SH-SY5Y (cell line): ENCODE measurements around the gene HOXD1.
A peak's percentile ranks its signal among the peaks of the same experiment; 100 is the strongest.

ENCODE experiments used
- GATA2 ChIP-seq: IDR thresholded peaks from 2 replicates; pipeline ENCODE4 v1.6.1; 2011; ENCODE audit warnings: mild to moderate bottlenecking, low read depth, low read length
- GATA3 ChIP-seq: IDR thresholded peaks from 2 replicates; pipeline ENCODE4 v1.6.1; 2011; ENCODE audit warnings: low read depth, mild to moderate bottlenecking, low read length, moderate library complexity

The HOXD1 gene

GRCh38 chr2:176187899-176188773 lies at the start of gene HOXD1:
HOXD1 (plus strand) TSS chr2:176188668; CDS start chr2:176188802, 134 bp downstream.
- no peak for TF ChIP-seq GATA2
- TF ChIP-seq GATA3 = no peak

DNA sequence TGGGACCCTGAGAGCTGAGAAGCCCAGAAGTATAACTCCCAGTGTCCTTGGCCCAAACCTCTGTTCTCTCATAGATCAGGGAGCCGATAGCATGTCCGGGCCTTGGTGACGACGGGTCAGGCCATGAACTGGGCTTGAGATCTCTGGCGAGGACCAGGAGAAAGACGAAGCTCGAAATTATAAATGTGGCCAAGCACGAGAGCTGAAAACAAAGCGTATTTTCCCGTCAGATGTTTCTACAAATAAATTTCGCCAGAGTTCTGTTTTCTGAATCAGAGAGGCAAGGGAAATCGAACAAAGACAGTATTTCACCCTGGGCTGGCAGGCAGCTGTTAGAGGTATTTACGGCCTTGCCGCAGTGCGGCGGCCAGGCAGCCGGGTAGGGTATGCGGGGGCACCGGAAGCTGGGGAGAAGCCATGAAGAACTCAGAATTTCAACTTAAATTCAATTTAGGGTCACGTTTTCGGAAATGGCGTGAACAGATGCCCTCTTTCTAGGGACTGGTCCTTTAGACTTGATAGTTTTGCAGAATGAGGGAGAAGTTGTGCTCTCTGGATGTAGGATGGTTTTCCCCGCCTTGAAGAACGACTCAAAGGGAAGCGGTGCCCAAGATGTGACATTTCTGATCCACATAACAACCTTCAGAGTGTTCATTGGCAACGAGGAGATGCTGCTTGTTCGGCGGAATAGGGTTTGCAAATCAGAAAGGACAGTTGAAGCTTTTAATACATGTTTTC lies 49.4 kb upstream of the HOXD1 start:
- peak; percentile 47 for TF ChIP-seq GATA2
- no peak for TF ChIP-seq GATA3

- TF ChIP-seq GATA3 (no peak), GATA2 (no peak)
These were observed 48.6 kb upstream of the HOXD1 start for GRCh38 chr2:176139661-176140512.

DNA sequence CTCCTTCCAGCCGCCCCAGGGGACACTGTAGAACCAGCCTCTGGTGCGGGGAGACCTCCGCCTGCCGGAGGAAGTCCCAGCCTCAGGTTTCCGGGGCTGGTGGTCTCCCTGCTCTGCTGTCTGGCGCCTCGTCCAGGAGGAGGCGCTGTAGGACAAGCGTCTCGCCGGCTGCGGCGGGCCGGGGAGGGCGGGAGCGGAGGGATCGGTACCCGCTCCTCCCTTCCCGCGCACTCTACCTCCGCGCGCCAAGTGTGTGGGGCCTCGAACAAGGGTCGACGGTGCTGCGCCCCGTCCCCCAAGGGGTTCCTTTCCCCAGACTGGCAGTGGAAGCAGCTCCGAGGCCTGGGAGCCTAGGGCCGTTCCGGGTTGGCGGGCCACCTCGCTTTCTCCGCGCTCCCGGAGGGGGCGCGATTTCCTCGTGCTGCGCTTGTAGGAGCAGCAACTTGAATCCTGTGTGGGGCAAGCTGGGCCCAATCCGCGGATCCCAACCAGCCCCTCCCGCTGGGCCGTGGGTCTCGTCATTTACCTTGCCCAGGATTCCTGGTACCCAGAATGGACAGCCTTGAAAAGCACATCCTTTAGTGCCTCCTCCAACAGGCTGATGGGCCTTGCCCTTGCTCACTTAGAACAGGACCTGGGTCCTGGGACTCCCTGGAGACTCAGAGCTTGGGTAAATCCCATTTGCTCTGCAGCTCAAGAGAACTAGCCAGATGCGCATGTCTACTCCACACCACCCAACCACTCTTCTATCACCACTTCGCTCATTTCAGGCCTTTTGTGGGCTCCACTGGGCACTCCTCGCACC lies 47.8 kb upstream of the HOXD1 start:
- TF ChIP-seq GATA3 (no peak), GATA2 (no peak)

DNA sequence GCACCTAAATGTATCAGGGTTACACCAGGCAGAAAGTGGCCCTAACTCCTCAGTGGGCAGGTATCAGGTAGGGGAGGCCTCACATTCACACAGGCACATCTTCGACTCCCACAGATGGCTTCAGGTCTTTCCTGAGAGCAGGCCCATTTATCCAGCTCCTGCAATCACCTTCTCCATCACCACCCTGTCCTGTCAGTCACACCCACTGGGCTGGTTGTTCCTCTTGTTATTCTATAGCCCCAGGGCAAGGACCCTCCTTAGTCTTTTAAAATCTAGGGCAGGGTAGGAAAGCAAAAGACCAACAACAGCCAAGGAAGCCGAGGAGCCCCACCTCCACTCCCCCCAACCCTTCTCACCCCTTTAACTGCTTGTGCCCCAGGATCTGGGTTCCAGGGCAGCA lies 46.2 kb upstream of the HOXD1 start:
- no peak for TF ChIP-seq GATA3

DNA sequence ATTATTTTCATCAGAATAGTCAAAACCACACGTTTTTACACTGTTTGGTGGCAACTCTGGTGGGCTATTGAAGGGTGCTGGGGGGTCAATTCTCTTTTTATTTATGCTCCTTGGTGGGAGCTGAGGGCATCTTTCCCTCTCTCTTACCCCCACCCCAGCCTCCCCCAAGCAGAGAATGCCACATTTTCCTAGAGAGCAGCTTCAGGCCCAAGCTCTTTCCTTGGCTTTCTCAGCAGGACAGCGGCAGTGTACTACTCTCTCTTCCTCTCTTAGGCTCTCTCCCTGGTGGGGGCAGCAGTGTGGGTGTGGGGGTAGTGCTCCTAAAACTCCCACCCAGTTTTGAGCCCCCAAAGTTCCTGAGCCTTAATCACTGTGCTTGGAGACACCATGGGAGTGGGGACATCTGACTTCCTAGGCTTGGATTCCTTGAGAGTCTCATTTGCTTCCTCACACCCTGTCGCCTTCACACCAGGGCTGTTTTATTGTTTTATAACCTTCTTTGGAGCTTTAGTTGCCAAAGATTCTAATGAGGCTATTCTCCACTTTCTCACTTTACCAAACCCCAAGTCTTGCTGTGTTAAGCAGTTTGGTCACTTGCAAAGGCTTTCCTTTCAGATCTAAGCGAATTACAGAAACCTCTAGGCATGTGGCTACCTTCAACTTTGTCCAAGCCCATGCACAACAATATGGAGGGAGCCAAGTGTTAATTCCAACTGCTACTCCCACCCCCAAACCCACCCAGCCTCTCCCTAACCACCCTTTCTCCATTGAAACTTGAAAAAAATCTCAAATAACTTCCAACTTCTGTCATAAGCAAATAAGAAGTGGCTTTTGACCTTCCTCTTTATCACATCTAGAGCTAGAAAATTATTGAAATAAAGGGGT lies 43.1 kb upstream of the HOXD1 start:
- TF ChIP-seq GATA3 = no peak
- no peak for TF ChIP-seq GATA2

GRCh38 chr2:176146101-176146500 lies 42.4 kb upstream of the HOXD1 start:
- TF ChIP-seq GATA3 (no peak), GATA2 (no peak)

- no peak for TF ChIP-seq GATA2
These were observed 41.8 kb upstream of the HOXD1 start for GRCh38 chr2:176146645-176147044.

GRCh38 chr2:176147210-176147799 lies 41.2 kb upstream of the HOXD1 start:
- no peak; the same call in 1 of the 2 replicates for TF ChIP-seq GATA2
- TF ChIP-seq GATA3 = no peak

- TF ChIP-seq GATA3 (no peak), GATA2 (no peak)
These were observed 40.5 kb upstream of the HOXD1 start for GRCh38 chr2:176147800-176148496.

GRCh38 chr2:176148751-176149421 lies 39.6 kb upstream of the HOXD1 start:
- TF ChIP-seq GATA2 (no peak), GATA3 (no peak)

DNA sequence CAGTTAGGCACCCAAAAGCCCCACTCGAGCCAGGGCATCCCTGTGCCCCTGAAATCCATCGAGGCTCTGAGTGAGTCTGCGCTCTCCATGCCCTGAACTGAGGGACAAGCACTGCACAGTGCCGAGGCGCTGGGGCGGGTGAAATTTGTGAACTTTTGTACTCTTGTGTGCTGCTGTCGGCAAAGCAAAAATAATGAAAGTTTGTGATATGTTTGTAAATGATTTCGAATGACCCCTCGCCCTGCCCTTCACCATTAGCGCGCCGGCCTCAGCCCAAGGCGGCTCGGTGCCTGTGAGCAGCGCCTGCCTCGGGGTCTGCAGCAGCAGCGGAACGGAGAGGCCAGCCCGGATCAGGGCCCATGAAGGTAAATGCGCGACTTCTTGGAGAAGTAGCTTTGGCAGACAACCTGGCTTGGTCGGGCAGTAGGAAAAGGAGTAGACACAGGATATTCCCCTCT lies 39.0 kb upstream of the HOXD1 start:
- no peak for TF ChIP-seq GATA2
- no peak for TF ChIP-seq GATA3
